Measurements from ENCODE around the gene PROSER3. TPM values are rescaled to one million over a fixed set of nuclear protein-coding genes. Genes with fewer than 3 reads are reported as not detected.
A peak's percentile ranks its signal among the peaks of the same experiment; 100 is the strongest.

Gene PROSER3
- 16.6 and 17.5 TPM in 2 replicates for total RNA-seq (2014; rRNA removed; shearing (Covaris generic); ENCODE audit: low replicate concordance)

GRCh38 chr19:35757749-35758608 lies at the start of gene PROSER3:
TSS of gene PROSER3 (plus strand) at chr19:35758176. CDS start at chr19:35758216, 40 bp downstream.
- Histone ChIP-seq H3K9me3 (ENCODE audit: low read length) (no peaks in the 10 kb centered on the region), H3K9ac (ENCODE audit: low read length) (peak within 1 kb of the TSS; percentile 85), H4K20me1 (ENCODE audit: insufficient read depth, low read depth, low read length) (peaks cover 10% of the 10 kb centered on the region; the same call in 1 of the 2 replicates), H3K27me3 (ENCODE audit: low read length) (no peaks in the 10 kb centered on the region), H3K27ac (ENCODE audit: low read length) (peak within 1 kb of the TSS; percentile 88), H2AFZ (ENCODE audit: low read length) (no peak within 1 kb of the TSS), H3K9me2 (replicated peaks; ENCODE audit: insufficient read depth, low read length) (no peaks in the 10 kb centered on the region), H3K4me3 (ENCODE audit: low read length) (peak within 1 kb of the TSS; percentile 83), H3K79me2 (ENCODE audit: low read length) (peaks cover 23% of the 10 kb centered on the region), H3K36me3 (ENCODE audit: insufficient read depth, low read length) (peaks cover 13% of the 10 kb centered on the region), H3K4me1 (ENCODE audit: low read length) (peaks cover 22% of the 10 kb centered on the region), H3K4me2 (ENCODE audit: low read depth, low read length, poor library complexity, severe bottlenecking) (peak within 1 kb of the TSS; percentile 89)
- peak; percentile 100 for DNase-seq

- Histone ChIP-seq H3K9ac (ENCODE audit: low read length) (no peak overlapping the region), H3K4me2 (ENCODE audit: low read depth, low read length, poor library complexity, severe bottlenecking) (no peak overlapping the region), H3K27me3 (ENCODE audit: low read length) (no peaks in the 10 kb centered on the region), H3K9me3 (ENCODE audit: low read length) (no peaks in the 10 kb centered on the region), H3K79me2 (ENCODE audit: low read length) (no peaks in the 10 kb centered on the region), H3K36me3 (ENCODE audit: insufficient read depth, low read length) (no peaks in the 10 kb centered on the region), H3K9me2 (replicated peaks; ENCODE audit: insufficient read depth, low read length) (no peaks in the 10 kb centered on the region), H4K20me1 (ENCODE audit: insufficient read depth, low read depth, low read length) (0 out of 2 replicates have a peak, but pooled peaks cover 5% of the 10 kb centered on the region), H3K27ac (ENCODE audit: low read length) (no peak overlapping the region), H3K4me3 (ENCODE audit: low read length) (no peak overlapping the region), H3K4me1 (ENCODE audit: low read length) (peaks cover 8% of the 10 kb centered on the region), H2AFZ (ENCODE audit: low read length) (no peak overlapping the region)
- no peak for DNase-seq
Observed at GRCh38 chr19:35708391-35708790, 49.6 kb upstream of the PROSER3 start.

- DNase-seq = no peak
- Histone ChIP-seq H3K9ac (ENCODE audit: low read length) (no peak overlapping the region), H3K4me3 (ENCODE audit: low read length) (no peak overlapping the region), H3K9me2 (replicated peaks; ENCODE audit: insufficient read depth, low read length) (no peaks in the 10 kb centered on the region), H3K4me2 (ENCODE audit: low read depth, low read length, poor library complexity, severe bottlenecking) (no peak overlapping the region), H4K20me1 (ENCODE audit: insufficient read depth, low read depth, low read length) (0 out of 2 replicates have a peak, but pooled peaks cover 8% of the 10 kb centered on the region), H3K4me1 (ENCODE audit: low read length) (peaks cover 17% of the 10 kb centered on the region), H3K36me3 (ENCODE audit: insufficient read depth, low read length) (no peaks in the 10 kb centered on the region), H3K9me3 (ENCODE audit: low read length) (no peaks in the 10 kb centered on the region), H3K27me3 (ENCODE audit: low read length) (no peaks in the 10 kb centered on the region), H2AFZ (ENCODE audit: low read length) (no peak overlapping the region), H3K27ac (ENCODE audit: low read length) (no peak overlapping the region), H3K79me2 (ENCODE audit: low read length) (no peaks in the 10 kb centered on the region)
Observed at GRCh38 chr19:35710784-35711723, 46.9 kb upstream of the PROSER3 start.

- H3K9ac ChIP-seq (ENCODE audit: low read length) = no peak overlapping the region
- no peak overlapping the region for H3K4me2 ChIP-seq (ENCODE audit: low read depth, low read length, poor library complexity, severe bottlenecking)
- H2AFZ ChIP-seq (ENCODE audit: low read length) = no peak overlapping the region
- no peak overlapping the region for H3K4me3 ChIP-seq (ENCODE audit: low read length)
- no peaks in the 10 kb centered on the region for H3K9me3 ChIP-seq (ENCODE audit: low read length)
- H3K4me1 ChIP-seq (ENCODE audit: low read length) = peaks cover 24% of the 10 kb centered on the region
- H3K9me2 ChIP-seq (replicated peaks; ENCODE audit: insufficient read depth, low read length) = no peaks in the 10 kb centered on the region
- H4K20me1 ChIP-seq (ENCODE audit: insufficient read depth, low read depth, low read length) = 0 out of 2 replicates have a peak, but pooled peaks cover 8% of the 10 kb centered on the region
- H3K27ac ChIP-seq (ENCODE audit: low read length) = no peak overlapping the region
- H3K36me3 ChIP-seq (ENCODE audit: insufficient read depth, low read length) = no peaks in the 10 kb centered on the region
- H3K27me3 ChIP-seq (ENCODE audit: low read length) = no peaks in the 10 kb centered on the region
- DNase-seq = peak; percentile 55
- no peaks in the 10 kb centered on the region for H3K79me2 ChIP-seq (ENCODE audit: low read length)
Observed at GRCh38 chr19:35712567-35713505, 45.1 kb upstream of the PROSER3 start.

GRCh38 chr19:35713506-35713850 lies 44.5 kb upstream of the PROSER3 start:
- Histone ChIP-seq H3K79me2 (ENCODE audit: low read length) (peaks cover 4% of the 10 kb centered on the region), H2AFZ (ENCODE audit: low read length) (no peak overlapping the region), H3K27me3 (ENCODE audit: low read length) (no peaks in the 10 kb centered on the region), H3K4me3 (ENCODE audit: low read length) (no peak overlapping the region), H3K9me3 (ENCODE audit: low read length) (no peaks in the 10 kb centered on the region), H3K9ac (ENCODE audit: low read length) (no peak overlapping the region), H3K27ac (ENCODE audit: low read length) (no peak overlapping the region), H4K20me1 (ENCODE audit: insufficient read depth, low read depth, low read length) (peaks cover 8% of the 10 kb centered on the region; the same call in 1 of the 2 replicates), H3K4me2 (ENCODE audit: low read depth, low read length, poor library complexity, severe bottlenecking) (no peak overlapping the region), H3K36me3 (ENCODE audit: insufficient read depth, low read length) (no peaks in the 10 kb centered on the region), H3K9me2 (replicated peaks; ENCODE audit: insufficient read depth, low read length) (no peaks in the 10 kb centered on the region), H3K4me1 (ENCODE audit: low read length) (peaks cover 24% of the 10 kb centered on the region)
- DNase-seq = no peak

- H3K36me3 ChIP-seq (ENCODE audit: insufficient read depth, low read length) = no peaks in the 10 kb centered on the region
- no peak overlapping the region for H3K9ac ChIP-seq (ENCODE audit: low read length)
- H3K4me2 ChIP-seq (ENCODE audit: low read depth, low read length, poor library complexity, severe bottlenecking) = no peak overlapping the region
- DNase-seq = no peak
- H3K27me3 ChIP-seq (ENCODE audit: low read length) = no peaks in the 10 kb centered on the region
- no peak overlapping the region for H3K27ac ChIP-seq (ENCODE audit: low read length)
- H3K4me3 ChIP-seq (ENCODE audit: low read length) = no peak overlapping the region
- H3K9me3 ChIP-seq (ENCODE audit: low read length) = no peaks in the 10 kb centered on the region
- no peaks in the 10 kb centered on the region for H3K9me2 ChIP-seq (replicated peaks; ENCODE audit: insufficient read depth, low read length)
- H3K4me1 ChIP-seq (ENCODE audit: low read length) = peaks cover 27% of the 10 kb centered on the region
- H3K79me2 ChIP-seq (ENCODE audit: low read length) = peaks cover 9% of the 10 kb centered on the region
- peaks cover 14% of the 10 kb centered on the region; the same call in 1 of the 2 replicates for H4K20me1 ChIP-seq (ENCODE audit: insufficient read depth, low read depth, low read length)
- H2AFZ ChIP-seq (ENCODE audit: low read length) = no peak overlapping the region
Observed at GRCh38 chr19:35713904-35714495, 44.0 kb upstream of the PROSER3 start.

GRCh38 chr19:35714601-35715354 lies 43.2 kb upstream of the PROSER3 start:
- Histone ChIP-seq H3K4me2 (ENCODE audit: low read depth, low read length, poor library complexity, severe bottlenecking) (no peak overlapping the region), H2AFZ (ENCODE audit: low read length) (no peak overlapping the region), H3K9me3 (ENCODE audit: low read length) (no peaks in the 10 kb centered on the region), H3K27me3 (ENCODE audit: low read length) (no peaks in the 10 kb centered on the region), H3K79me2 (ENCODE audit: low read length) (peaks cover 17% of the 10 kb centered on the region), H3K36me3 (ENCODE audit: insufficient read depth, low read length) (peaks cover 3% of the 10 kb centered on the region; the same call in 1 of the 2 replicates), H3K4me3 (ENCODE audit: low read length) (no peak overlapping the region), H3K9me2 (replicated peaks; ENCODE audit: insufficient read depth, low read length) (no peaks in the 10 kb centered on the region), H4K20me1 (ENCODE audit: insufficient read depth, low read depth, low read length) (peaks cover 21% of the 10 kb centered on the region; the same call in 1 of the 2 replicates), H3K4me1 (ENCODE audit: low read length) (peaks cover 32% of the 10 kb centered on the region), H3K9ac (ENCODE audit: low read length) (0 out of 2 replicates have a peak overlapping the region, but pooled peaks have one; percentile 87), H3K27ac (ENCODE audit: low read length) (no peak overlapping the region)
- no peak for DNase-seq

Measured in Karpas-422 (cell line).